GM12891 (cell line): ENCODE data around the gene FOXD4L6.
"Not testable (repeated sequence)": the region's sequence is repeated elsewhere in the genome, so short reads cannot be mapped to it uniquely, and the experiment has no call there.

Experiments
- DNase-seq: peaks from one replicate; pipeline ENCODE4 v3.0.0; 2011; ENCODE audit warnings: low spot score; ENCODE audit not compliant: insufficient read length
- FAIRE-seq: peaks from 2 replicates; lab custom pipeline; 2011; peaks lifted over from hg19 to GRCh38; lab: Jason Lieb, UNC
- SPI1 ChIP-seq: IDR thresholded peaks from 2 replicates; pipeline ENCODE4 v1.6.1; 2011; ENCODE audit warnings: low read depth, low read length, control low read depth

FOXD4L6 gene

GRCh38 chr9:41105557-41106253 is 22.8 kb downstream of the FOXD4L6 start:
- DNase-seq, FAIRE-seq: not testable (repeated sequence)

GRCh38 chr9:41104542-41104941 is 23.9 kb downstream of the FOXD4L6 start:
- FAIRE-seq, DNase-seq: not testable (repeated sequence)

- DNase-seq, FAIRE-seq: not testable (repeated sequence)
Measured at GRCh38 chr9:41100508-41100907, 28.0 kb downstream of the FOXD4L6 start.

DNA sequence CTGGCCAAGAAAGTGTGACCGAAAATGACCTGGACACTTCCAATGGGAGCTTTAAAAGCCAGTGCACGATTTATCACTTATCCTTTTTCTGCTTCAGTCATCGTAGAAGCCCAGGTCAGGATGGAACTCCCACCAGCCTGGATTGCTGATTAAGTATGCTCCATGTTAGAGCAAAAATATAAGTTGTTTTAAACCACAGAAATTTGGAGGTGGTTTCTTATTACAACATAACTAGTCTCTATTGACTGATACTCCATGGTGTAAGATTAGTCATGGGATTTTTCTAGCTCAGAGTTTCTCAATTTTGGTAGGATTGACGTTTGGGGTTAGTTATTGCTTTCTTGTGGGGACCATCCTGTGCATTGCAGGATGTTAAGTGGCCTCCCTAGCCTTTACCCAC is 29.7 kb downstream of the FOXD4L6 start:
- not testable (repeated sequence) for DNase-seq, FAIRE-seq

- not testable (repeated sequence) for DNase-seq, FAIRE-seq
Measured at GRCh38 chr9:41095060-41095459, 33.4 kb downstream of the FOXD4L6 start.

DNA sequence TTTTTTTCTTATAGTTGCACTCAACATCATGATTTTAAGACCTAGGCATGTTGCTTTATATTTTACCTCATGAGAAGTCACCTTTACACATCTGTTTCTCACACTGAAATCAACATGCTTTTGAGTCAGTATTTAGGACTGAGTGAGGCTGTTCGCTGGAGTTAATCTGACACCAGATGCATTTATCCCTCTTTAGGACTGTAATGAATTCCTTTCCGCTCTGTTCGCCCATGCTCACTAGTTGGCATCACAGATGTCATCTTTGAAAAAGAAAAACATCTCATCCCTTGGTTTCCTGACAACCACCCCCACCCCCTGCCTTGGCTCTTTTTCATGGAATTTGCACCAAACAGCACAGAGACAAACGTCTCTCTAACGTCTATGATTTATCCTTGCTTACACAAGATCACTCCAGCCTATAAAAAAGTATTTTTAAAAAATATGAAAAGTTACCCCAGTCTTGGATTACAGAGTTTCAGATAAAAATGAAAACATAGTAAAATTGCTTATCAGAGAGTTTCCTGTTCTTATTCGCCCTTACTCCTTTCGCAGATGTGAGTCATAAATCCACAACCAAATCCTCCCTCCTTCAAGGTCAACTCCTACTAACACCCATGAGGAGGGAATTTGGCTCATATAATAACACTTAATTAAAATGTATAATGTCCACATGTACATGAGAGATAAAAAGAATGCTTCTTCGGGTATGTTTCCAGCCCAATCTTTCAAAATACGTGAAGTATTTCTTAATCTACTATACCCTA is 34.3 kb downstream of the FOXD4L6 start:
- not testable (repeated sequence) for FAIRE-seq, DNase-seq

GRCh38 chr9:41090922-41091321 is 37.6 kb downstream of the FOXD4L6 start:
- DNase-seq, FAIRE-seq: not testable (repeated sequence)

- FAIRE-seq = not testable (repeated sequence)
Measured at GRCh38 chr9:41090386-41090785, 38.1 kb downstream of the FOXD4L6 start.

GRCh38 chr9:41088450-41089059 is 39.9 kb downstream of the FOXD4L6 start:
- not testable (repeated sequence) for DNase-seq, FAIRE-seq

More at GRCh38 chr9:41090386-41090785, 38.1 kb downstream of the FOXD4L6 start:
- DNase-seq = not testable (repeated sequence)

- DNase-seq, FAIRE-seq: not testable (repeated sequence)
Measured at GRCh38 chr9:41087929-41088328, 40.6 kb downstream of the FOXD4L6 start.

- FAIRE-seq, DNase-seq: not testable (repeated sequence)
Measured at GRCh38 chr9:41087157-41087780, 41.2 kb downstream of the FOXD4L6 start.

DNA sequence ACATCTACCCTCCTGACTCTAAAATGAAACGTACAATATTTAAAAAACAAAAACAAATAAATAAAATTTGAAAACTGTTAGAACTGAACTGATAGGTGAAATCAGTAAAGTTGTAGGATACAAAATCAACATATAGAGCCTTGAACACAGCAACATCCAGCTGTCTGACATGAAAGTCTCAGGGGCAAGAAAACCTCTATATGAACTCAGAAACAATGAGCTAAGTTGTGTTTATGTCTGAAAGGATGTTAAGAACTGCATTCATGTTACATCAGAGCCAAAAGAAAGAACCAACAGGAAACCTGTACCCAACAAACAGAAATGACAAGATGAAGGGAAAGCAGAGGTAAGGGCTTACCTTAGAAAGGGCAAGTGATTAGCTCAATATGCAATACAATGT is 41.8 kb downstream of the FOXD4L6 start:
- FAIRE-seq, DNase-seq: not testable (repeated sequence)

DNA sequence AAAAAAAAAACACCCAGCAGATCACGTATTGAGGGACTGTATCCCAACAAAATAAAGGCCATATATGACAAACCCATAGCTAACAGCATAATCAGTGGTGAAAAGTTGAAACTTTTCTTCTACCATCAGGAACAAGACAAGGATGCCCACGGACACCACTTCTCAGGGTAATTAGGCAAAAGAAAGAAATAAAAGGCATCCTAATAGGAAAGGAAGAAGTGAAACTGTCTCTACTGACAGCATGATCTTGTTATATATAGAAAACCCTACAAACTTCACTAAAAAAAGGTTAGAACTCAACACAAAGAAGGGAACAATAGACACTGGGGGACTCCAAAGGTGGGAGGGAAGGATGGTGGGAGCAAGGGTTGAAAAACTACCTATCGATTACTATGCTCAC is 42.3 kb downstream of the FOXD4L6 start:
- FAIRE-seq, DNase-seq: not testable (repeated sequence)
- peak; percentile 62 for TF ChIP-seq SPI1

DNA sequence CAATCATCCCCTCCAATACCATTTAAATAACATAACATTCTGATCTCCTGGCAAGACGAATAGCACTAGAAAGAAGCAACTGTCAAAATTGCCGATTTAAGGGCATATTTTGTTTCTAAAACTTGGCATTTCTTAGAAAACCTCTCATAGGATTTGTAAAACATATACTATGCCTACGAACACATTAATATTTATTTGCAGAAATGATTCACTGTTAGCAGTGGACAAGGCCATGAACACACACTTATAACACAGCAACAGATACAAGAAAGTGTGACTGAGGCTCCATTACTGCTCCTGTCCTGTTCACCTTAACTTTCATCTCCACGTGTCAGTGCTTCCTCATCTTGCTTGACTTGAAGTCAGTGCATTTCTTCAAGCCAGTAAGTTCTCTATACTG is 46.1 kb downstream of the FOXD4L6 start:
- not testable (repeated sequence) for FAIRE-seq, DNase-seq

- FAIRE-seq, DNase-seq: not testable (repeated sequence)
Measured at GRCh38 chr9:41079464-41079863, 49.0 kb downstream of the FOXD4L6 start.

DNA sequence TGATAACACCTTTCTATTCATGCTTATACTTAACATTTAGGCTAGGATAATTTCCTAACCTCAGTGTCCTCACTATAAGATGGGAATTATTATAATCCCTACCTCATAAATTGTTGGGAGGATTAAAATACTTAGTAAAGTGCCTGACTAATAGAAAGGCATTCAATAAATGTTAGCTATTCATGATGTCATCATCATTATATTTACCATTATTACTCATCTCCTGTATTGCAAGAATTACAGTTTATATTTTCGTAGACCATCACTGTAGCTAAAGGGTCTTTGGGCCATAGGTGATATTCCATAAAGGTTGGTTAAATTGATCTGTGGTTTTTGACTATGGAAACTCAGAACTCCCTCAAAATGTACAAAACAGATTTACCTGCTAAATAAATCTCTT is 50.9 kb downstream of the FOXD4L6 start:
- not testable (repeated sequence) for FAIRE-seq, DNase-seq
